HEK293 (cell line): Measurements from ENCODE around the gene NEGR1.

Experiments
- PBX3 ChIP-seq: sonication (generic); formaldehyde crosslinking; IDR thresholded peaks from 2 replicates; pipeline ENCODE4 v1.8.1; 2022; ENCODE audit warnings: mild to moderate bottlenecking, moderate library complexity, missing genetic modification reagents
- TRIM28 ChIP-seq: IDR thresholded peaks from 2 replicates; pipeline ENCODE4 v1.6.1; 2011; ENCODE audit warnings: low read length, control low read depth, borderline replicate concordance
- ZBTB10 ChIP-seq: fragments of 450-650 bp; formaldehyde crosslinking; IDR thresholded peaks from 2 replicates; pipeline ENCODE4 v1.5.1; 2016; ENCODE audit warnings: missing biosample characterization, missing genetic modification characterization
- ZNF121 ChIP-seq: fragments of 450-650 bp; formaldehyde crosslinking; IDR thresholded peaks from 2 replicates; pipeline ENCODE4 v1.5.1; 2016; ENCODE audit warnings: missing biosample characterization, missing genetic modification characterization
- ZNF133 ChIP-seq: fragments of 450-650 bp; formaldehyde crosslinking; IDR thresholded peaks from 2 replicates; pipeline ENCODE4 v1.5.1; 2016; ENCODE audit warnings: missing biosample characterization, missing genetic modification characterization
- ZNF184 ChIP-seq: fragments of 450-650 bp; IDR thresholded peaks from 2 replicates; pipeline ENCODE4 v1.5.1; 2018; ENCODE audit warnings: missing biosample characterization, mild to moderate bottlenecking, missing genetic modification characterization
- ZNF292 ChIP-seq: fragments of 450-650 bp; formaldehyde crosslinking; IDR thresholded peaks from 2 replicates; pipeline ENCODE4 v1.5.1; 2016; ENCODE audit warnings: low read depth, missing biosample characterization, missing genetic modification characterization, borderline replicate concordance
- ZNF501 ChIP-seq: fragments of 450-650 bp; formaldehyde crosslinking; IDR thresholded peaks from 2 replicates; pipeline ENCODE4 v1.5.1; 2016; ENCODE audit warnings: missing biosample characterization, missing genetic modification characterization
- TF ChIP-seq, protein P1 (sequence below): fragments of 450-650 bp; formaldehyde crosslinking; IDR thresholded peaks from 2 replicates; pipeline ENCODE4 v1.5.1; 2016; ENCODE audit warnings: missing biosample characterization, missing genetic modification characterization
- TF ChIP-seq, protein P2 (sequence below): fragments of 450-650 bp; formaldehyde crosslinking; IDR thresholded peaks from 2 replicates; pipeline ENCODE4 v1.5.1; 2016; ENCODE audit warnings: missing biosample characterization, missing genetic modification characterization
- TF ChIP-seq, protein P3 (sequence below): fragments of 450-650 bp; formaldehyde crosslinking; IDR thresholded peaks from 2 replicates; pipeline ENCODE4 v1.5.1; 2016; ENCODE audit warnings: missing biosample characterization, missing genetic modification characterization

GRCh38 chr1:72034827-72035226 is 247.5 kb downstream of the NEGR1 start:
- TF ChIP-seq, protein P1, sequence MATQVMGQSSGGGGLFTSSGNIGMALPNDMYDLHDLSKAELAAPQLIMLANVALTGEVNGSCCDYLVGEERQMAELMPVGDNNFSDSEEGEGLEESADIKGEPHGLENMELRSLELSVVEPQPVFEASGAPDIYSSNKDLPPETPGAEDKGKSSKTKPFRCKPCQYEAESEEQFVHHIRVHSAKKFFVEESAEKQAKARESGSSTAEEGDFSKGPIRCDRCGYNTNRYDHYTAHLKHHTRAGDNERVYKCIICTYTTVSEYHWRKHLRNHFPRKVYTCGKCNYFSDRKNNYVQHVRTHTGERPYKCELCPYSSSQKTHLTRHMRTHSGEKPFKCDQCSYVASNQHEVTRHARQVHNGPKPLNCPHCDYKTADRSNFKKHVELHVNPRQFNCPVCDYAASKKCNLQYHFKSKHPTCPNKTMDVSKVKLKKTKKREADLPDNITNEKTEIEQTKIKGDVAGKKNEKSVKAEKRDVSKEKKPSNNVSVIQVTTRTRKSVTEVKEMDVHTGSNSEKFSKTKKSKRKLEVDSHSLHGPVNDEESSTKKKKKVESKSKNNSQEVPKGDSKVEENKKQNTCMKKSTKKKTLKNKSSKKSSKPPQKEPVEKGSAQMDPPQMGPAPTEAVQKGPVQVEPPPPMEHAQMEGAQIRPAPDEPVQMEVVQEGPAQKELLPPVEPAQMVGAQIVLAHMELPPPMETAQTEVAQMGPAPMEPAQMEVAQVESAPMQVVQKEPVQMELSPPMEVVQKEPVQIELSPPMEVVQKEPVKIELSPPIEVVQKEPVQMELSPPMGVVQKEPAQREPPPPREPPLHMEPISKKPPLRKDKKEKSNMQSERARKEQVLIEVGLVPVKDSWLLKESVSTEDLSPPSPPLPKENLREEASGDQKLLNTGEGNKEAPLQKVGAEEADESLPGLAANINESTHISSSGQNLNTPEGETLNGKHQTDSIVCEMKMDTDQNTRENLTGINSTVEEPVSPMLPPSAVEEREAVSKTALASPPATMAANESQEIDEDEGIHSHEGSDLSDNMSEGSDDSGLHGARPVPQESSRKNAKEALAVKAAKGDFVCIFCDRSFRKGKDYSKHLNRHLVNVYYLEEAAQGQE = no peak
- TF ChIP-seq, protein P2, sequence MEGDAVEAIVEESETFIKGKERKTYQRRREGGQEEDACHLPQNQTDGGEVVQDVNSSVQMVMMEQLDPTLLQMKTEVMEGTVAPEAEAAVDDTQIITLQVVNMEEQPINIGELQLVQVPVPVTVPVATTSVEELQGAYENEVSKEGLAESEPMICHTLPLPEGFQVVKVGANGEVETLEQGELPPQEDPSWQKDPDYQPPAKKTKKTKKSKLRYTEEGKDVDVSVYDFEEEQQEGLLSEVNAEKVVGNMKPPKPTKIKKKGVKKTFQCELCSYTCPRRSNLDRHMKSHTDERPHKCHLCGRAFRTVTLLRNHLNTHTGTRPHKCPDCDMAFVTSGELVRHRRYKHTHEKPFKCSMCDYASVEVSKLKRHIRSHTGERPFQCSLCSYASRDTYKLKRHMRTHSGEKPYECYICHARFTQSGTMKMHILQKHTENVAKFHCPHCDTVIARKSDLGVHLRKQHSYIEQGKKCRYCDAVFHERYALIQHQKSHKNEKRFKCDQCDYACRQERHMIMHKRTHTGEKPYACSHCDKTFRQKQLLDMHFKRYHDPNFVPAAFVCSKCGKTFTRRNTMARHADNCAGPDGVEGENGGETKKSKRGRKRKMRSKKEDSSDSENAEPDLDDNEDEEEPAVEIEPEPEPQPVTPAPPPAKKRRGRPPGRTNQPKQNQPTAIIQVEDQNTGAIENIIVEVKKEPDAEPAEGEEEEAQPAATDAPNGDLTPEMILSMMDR (tag by site-specific recombination) = no peak
- TF ChIP-seq ZNF292 (tag by site-specific recombination) = no peak
- TF ChIP-seq, protein P3, sequence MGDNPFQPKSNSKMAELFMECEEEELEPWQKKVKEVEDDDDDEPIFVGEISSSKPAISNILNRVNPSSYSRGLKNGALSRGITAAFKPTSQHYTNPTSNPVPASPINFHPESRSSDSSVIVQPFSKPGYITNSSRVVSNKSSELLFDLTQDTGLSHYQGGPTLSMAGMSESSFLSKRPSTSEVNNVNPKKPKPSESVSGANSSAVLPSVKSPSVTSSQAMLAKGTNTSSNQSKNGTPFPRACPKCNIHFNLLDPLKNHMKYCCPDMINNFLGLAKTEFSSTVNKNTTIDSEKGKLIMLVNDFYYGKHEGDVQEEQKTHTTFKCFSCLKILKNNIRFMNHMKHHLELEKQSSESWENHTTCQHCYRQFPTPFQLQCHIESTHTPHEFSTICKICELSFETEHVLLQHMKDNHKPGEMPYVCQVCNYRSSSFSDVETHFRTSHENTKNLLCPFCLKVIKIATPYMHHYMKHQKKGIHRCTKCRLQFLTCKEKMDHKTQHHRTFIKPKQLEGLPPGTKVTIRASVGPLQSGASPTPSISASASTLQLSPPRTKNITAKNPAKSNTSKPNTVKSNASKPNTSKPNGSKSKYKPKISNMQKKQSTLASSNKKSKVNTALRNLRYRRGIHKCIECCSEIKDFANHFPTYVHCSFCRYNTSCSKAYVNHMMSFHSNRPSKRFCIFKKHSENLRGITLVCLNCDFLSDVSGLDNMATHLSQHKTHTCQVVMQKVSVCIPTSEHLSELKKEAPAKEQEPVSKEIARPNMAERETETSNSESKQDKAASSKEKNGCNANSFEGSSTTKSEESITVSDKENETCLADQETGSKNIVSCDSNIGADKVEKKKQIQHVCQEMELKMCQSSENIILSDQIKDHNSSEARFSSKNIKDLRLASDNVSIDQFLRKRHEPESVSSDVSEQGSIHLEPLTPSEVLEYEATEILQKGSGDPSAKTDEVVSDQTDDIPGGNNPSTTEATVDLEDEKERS (tag by site-specific recombination) = no peak
- no peak for TF ChIP-seq ZBTB10
- no peak for TF ChIP-seq TRIM28
- no peak for TF ChIP-seq ZNF501 (tag by site-specific recombination)
- TF ChIP-seq ZNF184 (tag by site-specific recombination) = no peak
- no peak for TF ChIP-seq ZNF133 (tag by site-specific recombination)
- TF ChIP-seq PBX3 = no peak
- TF ChIP-seq ZNF121 (tag by site-specific recombination) = no peak
